SKM-1 (cell line): ENCODE data around the gene CIB1.

Experiments used
- DNase-seq: peaks from one replicate; lab custom pipeline; 2025; ENCODE audit not compliant: unreplicated experiment; lab: John Stamatoyannopoulos, UW

Gene CIB1

GRCh38 chr15:90219421-90220141 is 14.2 kb downstream of the CIB1 start:
- DNase-seq: no peak

GRCh38 chr15:90217671-90218394 is 15.9 kb downstream of the CIB1 start:
- DNase-seq: no peak

GRCh38 chr15:90214553-90215196 is 19.1 kb downstream of the CIB1 start:
- DNase-seq: no peak

- no peak for DNase-seq
Measured at GRCh38 chr15:90213818-90214204, 19.9 kb downstream of the CIB1 start.

- no peak for DNase-seq
Measured at GRCh38 chr15:90213122-90213817, 20.5 kb downstream of the CIB1 start.

- DNase-seq: no peak
Measured at GRCh38 chr15:90212221-90213098, 21.3 kb downstream of the CIB1 start.

- no peak for DNase-seq
Measured at GRCh38 chr15:90211440-90212143, 22.1 kb downstream of the CIB1 start.

- no peak for DNase-seq
Measured at GRCh38 chr15:90211009-90211408, 22.7 kb downstream of the CIB1 start.

GRCh38 chr15:90210593-90210992 is 23.1 kb downstream of the CIB1 start:
- DNase-seq: no peak

- no peak for DNase-seq
Measured at GRCh38 chr15:90209591-90209990, 24.1 kb downstream of the CIB1 start.

GRCh38 chr15:90208356-90208755 is 25.4 kb downstream of the CIB1 start:
- DNase-seq: no peak

- DNase-seq: no peak
Measured at GRCh38 chr15:90207252-90207651, 26.5 kb downstream of the CIB1 start.

GRCh38 chr15:90205886-90206285 is 27.9 kb downstream of the CIB1 start:
- DNase-seq: no peak

- DNase-seq: no peak
Measured at GRCh38 chr15:90205050-90205848, 28.5 kb downstream of the CIB1 start.

GRCh38 chr15:90203922-90204321 is 29.8 kb downstream of the CIB1 start:
- DNase-seq: no peak

GRCh38 chr15:90203473-90203872 is 30.3 kb downstream of the CIB1 start:
- DNase-seq: no peak

GRCh38 chr15:90202929-90203328 is 30.8 kb downstream of the CIB1 start:
- no peak for DNase-seq

- no peak for DNase-seq
Measured at GRCh38 chr15:90201944-90202375, 31.8 kb downstream of the CIB1 start.
